Caco-2 (cell line): ENCODE measurements around the gene PAIP2B. TPM values are rescaled to one million over a fixed set of nuclear protein-coding genes. Genes with fewer than 3 reads are reported as not detected.

ENCODE experiments used
- Bru-seq: library from RNA; stranded (reverse); fragments of 400-500 nt; gene quantifications from one replicate; lab custom pipeline; 2021; lab: Mats Ljungman, UMichigan
- BruChase-seq, 2 experiments: library from RNA; stranded (reverse); fragments of 400-500 nt; gene quantifications; one replicate each; lab custom pipeline; 2021; lab: Mats Ljungman, UMichigan
- BruUV-seq: library from RNA; stranded (reverse); fragments of 400-500 nt; replicated peaks from 2 replicates; lab custom pipeline; 2021; lab: Mats Ljungman, UMichigan
- CTCF ChIA-PET: fragments of 300-600 bp; sonication (Branson Sonifier 250); formaldehyde crosslinking; loops from one replicate; lab custom pipeline; 2022; ENCODE audit warnings: antibody characterized with exemption; lab: Charles Lee
- POLR2A ChIA-PET: fragments of 300-600 bp; sonication (Branson Sonifier 250); formaldehyde crosslinking; loops from one replicate; lab custom pipeline; 2022; ENCODE audit warnings: antibody characterized with exemption; lab: Charles Lee
- DNase-seq, 2 experiments: peaks; one replicate each; pipeline versions ENCODE4 v3.0.0 to v3.0.0-alpha.2; 2020 to 2022
- H3K27me3 ChIP-seq: replicated peaks from 2 replicates; pipeline ENCODE4 v1.6.0; 2011; ENCODE audit warnings: low read length; ENCODE audit not compliant: control insufficient read depth, insufficient read depth
- H3K36me3 ChIP-seq: 2 replicates; pipeline ENCODE4 v1.5.1; 2011; ENCODE audit warnings: low read length; ENCODE audit not compliant: control insufficient read depth, insufficient read depth
- H3K4me1 ChIP-seq: fragments of 250-450 bp; sonication (Bioruptor Pico); 2 replicates; pipeline ENCODE4 v1.5.1; 2020; ENCODE audit warnings: mild to moderate bottlenecking
- H3K4me3 ChIP-seq: 2 replicates; pipeline ENCODE4 v1.5.1; 2011; ENCODE audit warnings: low read depth, mild to moderate bottlenecking, control low read depth, low read length
- H3K9me3 ChIP-seq: fragments of 250-450 bp; sonication (Bioruptor Pico); 2 replicates; pipeline ENCODE4 v1.5.1; 2020; ENCODE audit warnings: mild to moderate bottlenecking, moderate library complexity
- H3K27ac Mint-ChIP-seq: one replicate; pipeline ENCODE4 v1.8.0; 2022; ENCODE audit warnings: mixed read lengths; ENCODE audit not compliant: unreplicated experiment
- H3K27me3 Mint-ChIP-seq: one replicate; pipeline ENCODE4 v1.8.0; 2022; ENCODE audit warnings: mixed read lengths; ENCODE audit not compliant: insufficient read depth, unreplicated experiment
- H3K36me3 Mint-ChIP-seq: one replicate; pipeline ENCODE4 v1.8.0; 2022; ENCODE audit warnings: mild to moderate bottlenecking, mixed read lengths; ENCODE audit not compliant: insufficient read depth, unreplicated experiment
- H3K4me1 Mint-ChIP-seq: one replicate; pipeline ENCODE4 v1.8.0; 2022; ENCODE audit warnings: low read depth, mixed read lengths; ENCODE audit not compliant: unreplicated experiment
- H3K4me3 Mint-ChIP-seq: one replicate; pipeline ENCODE4 v1.8.0; 2022; ENCODE audit warnings: mild to moderate bottlenecking, moderate library complexity, mixed read lengths; ENCODE audit not compliant: unreplicated experiment
- H3K9me3 Mint-ChIP-seq: one replicate; pipeline ENCODE4 v1.8.0; 2022; ENCODE audit warnings: mixed read lengths; ENCODE audit not compliant: unreplicated experiment
- CTCF ChIP-seq, 2 experiments: fragments of 200-600 bp in 1 of 2; IDR thresholded peaks; 1 replicate in 1 of 2; 2 replicates in 1 of 2; pipeline versions ENCODE4 v1.5.1 to v1.8.0; 2011 to 2022; ENCODE audit warnings: antibody characterized with exemption in 1 of 2, control low read depth in 1 of 2, inconsistent platforms in 1 of 2, low read depth in 1 of 2, low read length in 1 of 2, mild to moderate bottlenecking in 1 of 2, moderate library complexity in 1 of 2; ENCODE audit not compliant: insufficient read depth in 1 of 2, severe bottlenecking in 1 of 2, unreplicated experiment in 1 of 2
- intact Hi-C: fragments of 100-400 bp; cut with micrococcal nuclease; formaldehyde crosslinking; loops from one replicate; pipeline ENCODE4 v1.10.0; 2022; ENCODE audit not compliant: unreplicated experiment
- long read RNA-seq: library from polyadenylated mRNA; stranded (forward); transcript quantifications from one replicate; pipeline ENCODE4 v2.0.0, GENCODE V29; 2022
- total RNA-seq: library from RNA; stranded (reverse); gene quantifications from 2 replicates; pipeline ENCODE4 v1.2.3, GENCODE V29; 2022

Gene PAIP2B
- 9.1 and 9.9 TPM in 2 replicates for total RNA-seq
- percentile 52 among the genes with signal in this experiment for Bru-seq, nascent RNA
- BruChase-seq, experiment 1, labeled RNA remaining after a 2-hour chase: percentile 59 among the genes with signal in this experiment
- BruChase-seq, experiment 2, labeled RNA remaining after a 6-hour chase: percentile 70 among the genes with signal in this experiment
- long read RNA-seq, full-length matches to known transcripts: 3 of 12 reads
- long read RNA-seq, partial matches to known transcripts: 2 of 12 reads
- long read RNA-seq, other reads (novel, unspliced or antisense): 7 of 12 reads

- no peaks in the 10 kb centered on the region for H3K4me1 Mint-ChIP-seq
- no TSS peak for BruUV-seq
- intact Hi-C loops: loop anchor here (1.0 kb wide), 3 partner anchors 17 to 97 kb away; partner anchors contain the start of genes MCEE and MPHOSPH10
- H3K36me3 ChIP-seq: no peaks in the 10 kb centered on the region
- peaks cover 10% of the 10 kb centered on the region for H3K36me3 Mint-ChIP-seq
- POLR2A ChIA-PET: interaction anchor here (0.6 to 1.6 kb wide), 8 partner anchors 9 to 933 kb away, joined by 3 to 28 read pairs (median 5); partner anchors contain the start of genes NAGK, SNRPG and ZNF638
- peak within 1 kb of the TSS; percentile 83 for H3K27ac Mint-ChIP-seq
- peak within 1 kb of the TSS; percentile 94 for H3K4me3 Mint-ChIP-seq
- CTCF ChIA-PET: interaction anchor here (0.7 to 2.2 kb wide), 14 partner anchors 9 to 304 kb away, joined by 3 to 9 read pairs (median 6); partner anchors contain the start of genes NAGK and ZNF638
- no peak for TF ChIP-seq CTCF (IDR thresholded peaks at IDR 0.05; ENCODE audit: insufficient read depth in 1 of 2, low read depth in 1 of 2, low read length in 1 of 2, severe bottlenecking in 1 of 2, unreplicated experiment in 1 of 2)
- no peaks in the 10 kb centered on the region for H3K4me1 ChIP-seq
- DNase-seq: peak; percentile 99 to 100
- H3K9me3 ChIP-seq: no peaks in the 10 kb centered on the region
- no peaks in the 10 kb centered on the region for H3K27me3 ChIP-seq
- peak within 1 kb of the TSS; percentile 81 for H3K4me3 ChIP-seq
- peaks cover 12% of the 10 kb centered on the region for H3K9me3 Mint-ChIP-seq
- H3K27me3 Mint-ChIP-seq: no peaks in the 10 kb centered on the region
These were observed at the start of gene PAIP2B for GRCh38 chr2:71226965-71227560. Gene PAIP2B (minus strand): TSS chr2:71227103. CDS start chr2:71202589, 24,514 bp downstream.

- Mint-ChIP-seq H3K27ac (peak overlapping the region; percentile 71), H3K4me3 (peak overlapping the region; percentile 74), H3K36me3 (no peaks in the 10 kb centered on the region), H3K27me3 (peaks cover 13% of the 10 kb centered on the region), H3K4me1 (peaks cover 6% of the 10 kb centered on the region), H3K9me3 (no peaks in the 10 kb centered on the region)
- peak in 1 of 2 experiments; percentile 19 for TF ChIP-seq CTCF (IDR thresholded peaks at IDR 0.05; ENCODE audit: insufficient read depth in 1 of 2, low read depth in 1 of 2, low read length in 1 of 2, severe bottlenecking in 1 of 2, unreplicated experiment in 1 of 2)
- no peaks in the 10 kb centered on the region for H3K9me3 ChIP-seq
- DNase-seq: peak; percentile 33 to 38
- H3K4me3 ChIP-seq: peak overlapping the region; percentile 33
- ChIA-PET CTCF (interaction anchor here (0.7 to 1.8 kb wide), 7 partner anchors 32 to 235 kb away, joined by 3 to 18 read pairs (median 3); partner anchors contain the start of genes PAIP2B and ZNF638), POLR2A (interaction anchor here (1.3 to 1.5 kb wide), 2 partner anchors 32 to 49 kb away, joined by 7 to 27 read pairs; partner anchors contain the start of gene PAIP2B)
- H3K4me1 ChIP-seq: peaks cover 7% of the 10 kb centered on the region; the same call in 1 of the 2 replicates
- TSS peak; percentile 77 for BruUV-seq
- intact Hi-C loops: no loop called here
- H3K36me3 ChIP-seq: no peaks in the 10 kb centered on the region
- no peaks in the 10 kb centered on the region for H3K27me3 ChIP-seq
These were observed 49.0 kb upstream of the PAIP2B start for GRCh38 chr2:71275939-71276310.

- H3K4me3 Mint-ChIP-seq: no peak overlapping the region
- Histone ChIP-seq H3K9me3 (no peaks in the 10 kb centered on the region), H3K4me3 (no peak overlapping the region), H3K36me3 (no peaks in the 10 kb centered on the region), H3K4me1 (no peaks in the 10 kb centered on the region), H3K27me3 (no peaks in the 10 kb centered on the region)
- peaks cover 14% of the 10 kb centered on the region for H3K27me3 Mint-ChIP-seq
- no peak for DNase-seq
- ChIA-PET POLR2A (interaction anchor here (0.6 kb wide), 1 partner anchor 63 kb away, joined by 3 read pairs; no protein-coding TSS in a partner anchor), CTCF (no interaction called here)
- H3K9me3 Mint-ChIP-seq: no peaks in the 10 kb centered on the region
- no peaks in the 10 kb centered on the region for H3K36me3 Mint-ChIP-seq
- no peaks in the 10 kb centered on the region for H3K4me1 Mint-ChIP-seq
- H3K27ac Mint-ChIP-seq: no peak overlapping the region
- no TSS peak for BruUV-seq
- no peak for TF ChIP-seq CTCF (IDR thresholded peaks at IDR 0.05; ENCODE audit: insufficient read depth in 1 of 2, low read depth in 1 of 2, low read length in 1 of 2, severe bottlenecking in 1 of 2, unreplicated experiment in 1 of 2)
- intact Hi-C loops: no loop called here
These were observed 42.7 kb upstream of the PAIP2B start for GRCh38 chr2:71269511-71270090.
